Gastroesophageal sphincter (tissue), 4 donors: Measurements from ENCODE around the gene APOLD1. TPM values are rescaled to one million over a fixed set of nuclear protein-coding genes. Genes with fewer than 3 reads are reported as not detected.
A peak's percentile ranks its signal among the peaks of the same experiment; 100 is the strongest.

Experiments used
- ATAC-seq: fragments of 150-250 bp; one replicate; pipeline ENCODE4 v1.9.1; 2016; ENCODE audit warnings: mild to moderate bottlenecking, moderate library complexity
- H3K27ac ChIP-seq, 4 donors: fragments of 200-600 bp; sonication (generic) in 3 of 4; 1 replicate in 3 of 4; 2 replicates in 1 of 4; pipeline ENCODE4 v1.5.1; 2016 to 2019
- H3K27me3 ChIP-seq: fragments of 200-600 bp; sonication (generic); one replicate; pipeline ENCODE4 v1.5.1; 2019
- H3K36me3 ChIP-seq, 2 donors: fragments of 200-600 bp; sonication (generic); one replicate each; pipeline ENCODE4 v1.5.1; 2019; ENCODE audit warnings: control low read depth in 1 of 2
- H3K4me1 ChIP-seq, 3 donors: fragments of 200-600 bp; sonication (generic); 1 replicate in 2 of 3; 2 replicates in 1 of 3; pipeline ENCODE4 v1.5.1; 2016 to 2019; ENCODE audit warnings: control low read depth in 2 of 3
- H3K4me3 ChIP-seq, 2 donors: fragments of 200-600 bp; sonication (generic); one replicate each; pipeline ENCODE4 v1.5.1; 2019; ENCODE audit warnings: mild to moderate bottlenecking in 1 of 2, moderate library complexity in 1 of 2
- H3K9me3 ChIP-seq, 3 donors: fragments of 200-600 bp; sonication (generic); one replicate each; pipeline ENCODE4 v1.5.1; 2017 to 2019; ENCODE audit warnings: control low read depth in 2 of 3
- CTCF ChIP-seq, 4 experiments: fragments of 200-600 bp in 2 of 4; fragments of 450-650 bp in 2 of 4; sonication (generic) in 1 of 4; IDR thresholded peaks; one replicate each; pipeline ENCODE4 v1.5.1; 2017 to 2019; ENCODE audit warnings: antibody characterized with exemption in 4 of 4, mild to moderate bottlenecking in 2 of 4, moderate library complexity in 2 of 4
- EP300 ChIP-seq: sonication (generic); formaldehyde crosslinking; IDR thresholded peaks from one replicate; pipeline ENCODE4 v1.6.1; 2017; ENCODE audit warnings: antibody characterized with exemption, mild to moderate bottlenecking
- POLR2A ChIP-seq, 2 donors: fragments of 450-650 bp; IDR thresholded peaks; one replicate each; pipeline ENCODE4 v1.6.1; 2017; ENCODE audit warnings: antibody characterized with exemption in 2 of 2, mild to moderate bottlenecking in 2 of 2, moderate library complexity in 1 of 2
- POLR2AphosphoS5 ChIP-seq: sonication (generic); formaldehyde crosslinking; IDR thresholded peaks from one replicate; pipeline ENCODE4 v1.6.1; 2017; ENCODE audit warnings: antibody characterized with exemption
- WGBS, 2 donors: methylation state at CpG; one replicate each; pipeline ENCODE4 v1.1.5; 2018; ENCODE audit warnings: low coverage in 1 of 2; 5-methylcytosine and 5-hydroxymethylcytosine counted together
- total RNA-seq, 4 donors: library from RNA; depleted of rRNA; stranded (reverse); fragments of >200 nt; gene quantifications; one replicate each; pipeline ENCODE4 v1.1.0, GENCODE V29; 2016

The APOLD1 gene
- total RNA-seq, 4 donors from 2014 or later, result 16.2 to 33.4 (median 22.8) TPM

GRCh38 chr12:12774791-12775190 is 10.7 kb upstream of the APOLD1 start:
- Histone ChIP-seq H3K4me1 (peaks cover 0 to 6% (median 0%) of the 10 kb centered on the region in 3 donors), H3K36me3 (no peaks in the 10 kb centered on the region), H3K4me3 (no peak overlapping the region), H3K27me3 (no peaks in the 10 kb centered on the region), H3K9me3 (peaks cover 0 to 5% (median 0%) of the 10 kb centered on the region in 3 donors), H3K27ac (no peak overlapping the region)
- TF ChIP-seq CTCF (IDR thresholded peaks at IDR 0.05) (no peak), EP300 (no peak), POLR2AphosphoS5 (no peak), POLR2A (IDR thresholded peaks at IDR 0.05) (no peak)
- 48 to 50% methylated on average over 3 of the region's 3 CpGs for WGBS, 2 donors
- no peak for ATAC-seq

- no peak for ATAC-seq
Measured at GRCh38 chr12:12776261-12776660, 9.2 kb upstream of the APOLD1 start.

GRCh38 chr12:12777092-12777491 is 8.4 kb upstream of the APOLD1 start:
- no peak for ATAC-seq

More at GRCh38 chr12:12776261-12776660, 9.2 kb upstream of the APOLD1 start:
- H3K9me3 ChIP-seq, result no peaks in the 10 kb centered on the region
- no peaks in the 10 kb centered on the region for H3K27me3 ChIP-seq
- 78 to 80% methylated on average over 5 of the region's 5 CpGs for WGBS, 2 donors
- H3K4me1 ChIP-seq, result peaks cover 0 to 13% (median 0%) of the 10 kb centered on the region in 3 donors
- TF ChIP-seq CTCF (IDR thresholded peaks at IDR 0.05) (no peak), EP300 (no peak), POLR2AphosphoS5 (no peak), POLR2A (IDR thresholded peaks at IDR 0.05) (no peak)
- H3K27ac ChIP-seq, result no peak overlapping the region
- no peak overlapping the region for H3K4me3 ChIP-seq
- no peaks in the 10 kb centered on the region for H3K36me3 ChIP-seq

GRCh38 chr12:12779007-12779406 is 6.5 kb upstream of the APOLD1 start:
- TF ChIP-seq POLR2AphosphoS5 (no peak), CTCF (IDR thresholded peaks at IDR 0.05) (no peak), POLR2A (IDR thresholded peaks at IDR 0.05) (no peak), EP300 (no peak)
- Histone ChIP-seq H3K4me3 (no peak overlapping the region), H3K27me3 (no peaks in the 10 kb centered on the region), H3K27ac (peak overlapping the region in 1 of 4 donors; percentile 8), H3K9me3 (no peaks in the 10 kb centered on the region), H3K4me1 (peaks cover 0 to 13% (median 0%) of the 10 kb centered on the region in 3 donors), H3K36me3 (no peaks in the 10 kb centered on the region)
- no peak for ATAC-seq
- WGBS, 2 donors, result 88% methylated on average over 2 of the region's 2 CpGs; no CpG with 5 or more reads in 1 of the 2 donors

More at GRCh38 chr12:12777092-12777491, 8.4 kb upstream of the APOLD1 start:
- peaks cover 0 to 13% (median 0%) of the 10 kb centered on the region in 3 donors for H3K4me1 ChIP-seq
- no peaks in the 10 kb centered on the region for H3K27me3 ChIP-seq
- TF ChIP-seq POLR2AphosphoS5 (no peak), POLR2A (IDR thresholded peaks at IDR 0.05) (no peak), CTCF (IDR thresholded peaks at IDR 0.05) (no peak), EP300 (no peak)
- WGBS, 2 donors, result 89 to 90% methylated on average over 3 of the region's 3 CpGs
- no peaks in the 10 kb centered on the region for H3K36me3 ChIP-seq
- H3K4me3 ChIP-seq, result no peak overlapping the region
- H3K9me3 ChIP-seq, result no peaks in the 10 kb centered on the region
- H3K27ac ChIP-seq, result no peak overlapping the region

DNA sequence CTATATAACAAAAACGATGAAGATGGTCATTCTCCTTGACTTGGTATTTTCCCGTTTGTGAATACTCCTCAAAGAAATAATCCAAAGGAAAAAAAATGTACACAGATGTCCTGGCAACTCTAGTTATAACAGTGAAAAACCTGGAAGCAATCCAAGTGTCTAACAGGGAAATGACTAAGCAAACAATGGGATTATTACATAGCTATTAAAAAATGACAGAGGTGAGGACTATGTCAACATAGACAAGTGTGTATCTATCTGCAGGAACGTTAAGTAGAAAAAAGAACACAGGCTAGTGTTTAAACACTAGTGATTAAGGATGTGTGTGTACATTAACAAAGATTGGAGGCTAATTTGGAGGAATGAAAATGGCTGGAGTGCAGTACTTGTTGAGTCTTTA is 5.9 kb upstream of the APOLD1 start:
- H3K4me3 ChIP-seq, result no peak overlapping the region
- H3K4me1 ChIP-seq, result peaks cover 0 to 13% (median 0%) of the 10 kb centered on the region in 3 donors
- no peaks in the 10 kb centered on the region for H3K27me3 ChIP-seq
- 0 to 6% methylated on average over 3 of the region's 3 CpGs for WGBS, 2 donors
- TF ChIP-seq EP300 (no peak), POLR2A (IDR thresholded peaks at IDR 0.05) (no peak), CTCF (IDR thresholded peaks at IDR 0.05) (no peak), POLR2AphosphoS5 (no peak)
- H3K36me3 ChIP-seq, result no peaks in the 10 kb centered on the region
- H3K27ac ChIP-seq, result peak overlapping the region in 2 of 4 donors; percentile 12 to 50
- ATAC-seq, result peak; percentile 60
- no peaks in the 10 kb centered on the region for H3K9me3 ChIP-seq
